GM12873 (cell line): Measurements from ENCODE around the gene MYO5B.

ENCODE experiments used
- TF ChIP-seq, protein P1 (sequence below): IDR thresholded peaks from 2 replicates; pipeline ENCODE4 v1.5.1; 2012; ENCODE audit warnings: low read depth, mild to moderate bottlenecking, moderate library complexity, low read length, control low read depth; ENCODE audit not compliant: insufficient read depth; ENCODE audit errors: missing control alignments

MYO5B gene

DNA sequence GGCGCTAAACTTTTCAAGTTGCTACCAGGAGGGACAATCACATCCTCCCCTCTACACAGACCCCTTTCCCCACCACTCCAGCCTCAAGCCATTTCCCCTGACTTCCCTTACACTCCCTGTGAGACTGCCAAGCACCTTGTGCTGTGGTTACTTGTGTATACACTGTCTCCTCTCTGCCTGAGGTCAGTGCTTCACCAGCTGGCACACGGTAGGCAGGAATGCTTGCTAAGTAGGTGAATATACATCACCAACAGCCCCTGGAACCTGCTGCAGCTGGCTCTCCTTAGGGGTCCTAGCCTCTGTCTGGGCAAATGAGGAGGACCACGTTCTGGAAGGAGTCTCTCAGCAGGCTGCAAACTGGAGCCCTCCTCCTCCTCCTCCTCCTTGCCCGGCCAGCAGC is 343.3 kb downstream of the MYO5B start:
- TF ChIP-seq, protein P1, sequence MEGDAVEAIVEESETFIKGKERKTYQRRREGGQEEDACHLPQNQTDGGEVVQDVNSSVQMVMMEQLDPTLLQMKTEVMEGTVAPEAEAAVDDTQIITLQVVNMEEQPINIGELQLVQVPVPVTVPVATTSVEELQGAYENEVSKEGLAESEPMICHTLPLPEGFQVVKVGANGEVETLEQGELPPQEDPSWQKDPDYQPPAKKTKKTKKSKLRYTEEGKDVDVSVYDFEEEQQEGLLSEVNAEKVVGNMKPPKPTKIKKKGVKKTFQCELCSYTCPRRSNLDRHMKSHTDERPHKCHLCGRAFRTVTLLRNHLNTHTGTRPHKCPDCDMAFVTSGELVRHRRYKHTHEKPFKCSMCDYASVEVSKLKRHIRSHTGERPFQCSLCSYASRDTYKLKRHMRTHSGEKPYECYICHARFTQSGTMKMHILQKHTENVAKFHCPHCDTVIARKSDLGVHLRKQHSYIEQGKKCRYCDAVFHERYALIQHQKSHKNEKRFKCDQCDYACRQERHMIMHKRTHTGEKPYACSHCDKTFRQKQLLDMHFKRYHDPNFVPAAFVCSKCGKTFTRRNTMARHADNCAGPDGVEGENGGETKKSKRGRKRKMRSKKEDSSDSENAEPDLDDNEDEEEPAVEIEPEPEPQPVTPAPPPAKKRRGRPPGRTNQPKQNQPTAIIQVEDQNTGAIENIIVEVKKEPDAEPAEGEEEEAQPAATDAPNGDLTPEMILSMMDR = no peak

DNA sequence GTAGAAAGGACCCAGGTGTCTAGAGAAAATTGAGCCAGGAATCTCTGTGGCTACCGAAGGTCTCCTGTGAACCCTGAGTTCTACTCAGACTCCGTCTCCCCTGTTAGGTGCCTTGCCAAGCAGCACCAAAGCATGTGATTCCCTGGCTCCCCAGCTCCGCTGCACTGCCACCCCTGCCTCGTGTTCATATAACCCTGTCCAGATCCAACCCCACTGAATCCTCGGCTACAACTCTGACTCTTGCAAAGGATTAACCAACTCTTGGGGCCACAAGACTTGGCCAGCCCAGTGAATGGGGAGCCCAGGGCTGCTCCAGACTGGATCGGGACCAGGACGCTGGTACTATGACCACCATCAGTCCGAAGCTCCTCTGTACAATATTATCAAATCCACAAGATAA is 344.3 kb downstream of the MYO5B start:
- TF ChIP-seq, protein P1 = no peak

DNA sequence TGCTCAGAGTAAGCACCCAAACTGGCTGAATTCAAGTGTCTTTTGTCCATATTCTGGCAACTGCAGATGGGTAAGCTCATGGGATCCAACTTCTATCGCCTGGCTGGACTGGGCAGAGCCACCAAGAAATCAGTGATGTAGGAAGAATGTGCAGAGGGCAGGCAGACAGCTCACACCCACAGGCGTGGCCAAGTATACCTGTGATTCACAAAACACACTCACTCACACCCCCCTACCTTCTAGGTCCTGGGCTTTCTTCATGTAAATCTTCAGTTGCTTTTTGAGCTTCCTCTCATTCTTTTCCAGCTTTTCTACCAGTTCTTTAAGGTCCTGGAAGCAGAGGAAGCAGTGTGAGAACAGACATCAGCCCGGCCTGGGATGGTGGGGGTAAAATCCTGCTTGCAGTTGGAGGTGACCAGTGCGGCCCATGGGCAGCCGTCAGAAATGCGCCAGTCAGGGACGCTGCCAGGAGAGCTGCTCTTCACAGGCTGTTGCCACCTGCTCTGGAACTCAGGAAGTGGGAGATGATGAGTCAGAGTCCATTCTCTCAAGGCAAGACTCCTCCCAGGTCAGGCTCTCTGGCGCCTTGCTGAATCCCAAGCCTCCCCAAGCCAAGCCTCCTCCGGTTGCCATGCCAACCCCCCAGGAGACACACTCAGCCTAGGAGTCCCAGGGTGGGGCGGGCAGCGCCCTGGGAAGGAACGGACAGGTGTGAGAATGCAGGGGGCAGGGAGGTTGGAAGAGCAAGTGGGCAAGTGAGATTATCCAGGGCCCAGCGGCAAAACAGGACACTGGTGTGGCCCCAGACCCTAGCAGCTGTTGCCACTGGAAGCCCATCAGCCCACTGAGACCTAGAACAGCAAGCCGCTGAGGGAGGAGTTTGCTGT is 345.4 kb downstream of the MYO5B start:
- TF ChIP-seq, protein P1 = no peak

DNA sequence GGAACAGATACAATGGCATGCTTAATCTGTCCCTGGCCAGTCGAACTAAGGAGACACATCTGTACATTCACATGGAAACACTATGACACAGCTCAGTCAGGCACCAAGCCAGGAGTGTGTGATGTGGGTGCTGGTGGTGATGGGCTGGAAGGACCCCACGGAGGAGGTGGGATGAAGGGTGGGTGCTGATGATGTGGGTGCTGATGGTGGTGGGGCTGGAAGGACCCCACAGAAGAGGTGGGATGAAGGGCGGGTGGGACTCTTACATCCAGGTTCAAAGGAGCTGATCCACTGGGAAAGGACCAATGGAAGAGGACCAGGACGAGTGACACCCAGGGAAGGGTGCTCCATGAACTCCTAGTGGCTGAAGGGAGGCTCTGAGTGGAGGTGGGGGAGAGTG is 346.8 kb downstream of the MYO5B start:
- TF ChIP-seq, protein P1 = no peak

DNA sequence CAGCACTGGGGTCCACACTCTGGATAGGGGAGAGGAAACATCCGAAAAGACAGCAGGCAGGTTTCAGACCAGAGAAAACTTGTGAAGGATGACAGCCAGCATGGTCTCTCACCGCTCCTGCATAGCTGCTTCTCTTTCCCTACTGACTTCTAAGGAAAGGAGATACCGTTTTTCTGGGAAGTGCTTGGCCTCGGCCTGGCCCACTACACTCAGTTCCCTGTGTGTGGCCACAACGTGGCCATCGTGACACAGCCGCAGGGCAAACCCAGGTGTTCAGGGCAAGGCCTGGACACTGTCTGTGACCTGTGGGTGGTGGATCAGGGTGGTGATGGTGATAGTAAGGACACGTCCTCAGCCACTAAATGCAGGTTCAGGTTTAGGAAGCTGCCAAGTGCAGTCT is 347.4 kb downstream of the MYO5B start:
- TF ChIP-seq, protein P1 = no peak

DNA sequence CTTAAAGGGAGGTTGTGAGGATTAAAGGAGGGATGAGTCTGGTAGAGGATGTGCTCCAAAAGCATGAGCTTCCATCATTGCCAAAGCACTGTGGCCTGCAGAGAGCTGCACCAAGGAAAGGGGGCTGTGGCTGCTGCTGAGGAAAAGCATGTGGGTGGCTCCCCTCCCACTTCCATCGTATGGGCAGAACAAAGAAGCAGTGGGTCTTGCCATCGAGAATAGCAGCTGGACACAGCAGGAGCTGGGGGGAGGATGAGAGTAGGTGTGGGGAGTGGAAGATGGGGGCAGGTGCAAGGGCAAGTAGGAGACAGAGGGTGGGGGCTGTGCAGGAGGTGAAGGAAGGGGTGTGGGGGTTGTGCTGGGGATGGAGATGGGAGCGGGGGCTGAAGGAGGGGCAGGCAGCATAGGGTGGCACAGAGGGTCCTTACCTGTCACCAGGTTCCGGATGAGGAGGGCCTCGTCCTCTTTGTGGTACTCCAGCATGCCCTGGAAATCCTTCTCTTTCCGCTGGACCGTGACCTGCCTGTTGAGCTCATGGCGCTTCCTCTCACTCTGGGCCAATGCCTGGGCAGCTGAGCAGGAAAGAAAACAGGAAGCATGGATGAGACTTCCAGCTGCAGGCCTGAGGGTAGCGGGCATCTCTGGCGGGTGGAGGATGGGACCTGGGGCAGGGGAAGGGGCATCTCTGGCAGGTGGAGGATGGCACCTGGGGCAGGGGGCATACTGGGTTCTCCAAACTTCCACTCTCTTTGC is 348.1 kb downstream of the MYO5B start:
- TF ChIP-seq, protein P1 = no peak

DNA sequence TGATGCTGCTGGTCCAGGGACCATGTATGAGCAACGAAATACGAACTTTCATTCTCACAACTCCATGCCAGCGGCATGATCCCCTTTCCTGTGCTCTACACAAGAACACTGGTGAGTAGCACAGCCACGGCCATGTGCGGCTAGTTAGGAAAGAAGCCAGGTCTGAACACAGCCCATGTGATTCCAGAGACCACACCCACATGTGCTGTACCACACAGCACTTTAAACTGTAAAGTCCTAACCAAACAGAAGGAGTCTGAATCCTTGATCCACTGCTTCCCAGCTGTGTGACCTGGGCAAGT is 348.6 kb downstream of the MYO5B start:
- TF ChIP-seq, protein P1 = no peak
